GM10266 (cell line): Measurements from ENCODE around the gene SP6.

ENCODE experiments used
- DNase-seq: peaks from one replicate; pipeline ENCODE4 v3.0.0; 2012; ENCODE audit errors: extremely low spot score
- TF ChIP-seq, protein P1 (sequence below): IDR thresholded peaks from 2 replicates; pipeline ENCODE4 v1.5.1; 2012; ENCODE audit warnings: mild to moderate bottlenecking, low read depth; ENCODE audit not compliant: control insufficient read depth, insufficient read depth; ENCODE audit errors: missing control alignments

The SP6 gene

DNA sequence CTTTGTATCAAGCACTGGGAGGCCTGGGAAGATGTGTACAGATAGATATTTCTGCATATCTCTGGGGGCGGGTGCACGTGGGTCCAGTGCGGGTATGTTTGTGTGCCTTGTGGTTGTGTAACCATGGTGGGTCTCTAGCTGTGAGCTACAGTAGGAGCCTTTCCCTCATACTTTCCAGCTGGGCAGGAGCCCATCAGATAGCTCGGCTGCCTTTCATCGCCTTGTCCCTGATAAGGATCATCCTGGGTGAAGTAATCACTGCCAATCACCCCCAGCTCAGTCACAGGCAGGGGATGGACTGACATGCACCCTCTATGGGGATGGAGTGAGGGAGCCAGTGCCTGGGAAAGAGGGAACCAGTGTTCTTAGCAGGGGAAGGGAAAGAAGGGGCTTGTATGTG is 6.7 kb downstream of the SP6 start:
- DNase-seq: no peak
- TF ChIP-seq, protein P1, sequence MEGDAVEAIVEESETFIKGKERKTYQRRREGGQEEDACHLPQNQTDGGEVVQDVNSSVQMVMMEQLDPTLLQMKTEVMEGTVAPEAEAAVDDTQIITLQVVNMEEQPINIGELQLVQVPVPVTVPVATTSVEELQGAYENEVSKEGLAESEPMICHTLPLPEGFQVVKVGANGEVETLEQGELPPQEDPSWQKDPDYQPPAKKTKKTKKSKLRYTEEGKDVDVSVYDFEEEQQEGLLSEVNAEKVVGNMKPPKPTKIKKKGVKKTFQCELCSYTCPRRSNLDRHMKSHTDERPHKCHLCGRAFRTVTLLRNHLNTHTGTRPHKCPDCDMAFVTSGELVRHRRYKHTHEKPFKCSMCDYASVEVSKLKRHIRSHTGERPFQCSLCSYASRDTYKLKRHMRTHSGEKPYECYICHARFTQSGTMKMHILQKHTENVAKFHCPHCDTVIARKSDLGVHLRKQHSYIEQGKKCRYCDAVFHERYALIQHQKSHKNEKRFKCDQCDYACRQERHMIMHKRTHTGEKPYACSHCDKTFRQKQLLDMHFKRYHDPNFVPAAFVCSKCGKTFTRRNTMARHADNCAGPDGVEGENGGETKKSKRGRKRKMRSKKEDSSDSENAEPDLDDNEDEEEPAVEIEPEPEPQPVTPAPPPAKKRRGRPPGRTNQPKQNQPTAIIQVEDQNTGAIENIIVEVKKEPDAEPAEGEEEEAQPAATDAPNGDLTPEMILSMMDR: no peak

DNA sequence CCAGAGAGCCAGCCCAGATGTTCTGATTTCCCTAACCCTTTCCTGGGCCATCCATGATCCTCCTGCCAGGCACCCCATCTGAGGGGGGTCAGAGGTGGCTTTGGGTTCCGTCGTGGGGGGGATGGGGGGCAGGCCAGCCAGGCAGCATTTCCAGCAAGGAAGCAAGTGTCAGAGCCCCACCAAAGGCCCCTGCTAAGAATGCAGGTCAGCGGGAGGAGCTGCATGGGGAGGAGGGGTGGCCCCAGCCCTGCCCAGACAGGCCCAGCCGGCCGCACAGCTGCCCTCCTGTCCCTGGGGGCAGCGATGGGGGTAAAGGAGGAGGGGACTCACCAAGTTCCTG is 7.6 kb downstream of the SP6 start:
- DNase-seq: no peak

DNA sequence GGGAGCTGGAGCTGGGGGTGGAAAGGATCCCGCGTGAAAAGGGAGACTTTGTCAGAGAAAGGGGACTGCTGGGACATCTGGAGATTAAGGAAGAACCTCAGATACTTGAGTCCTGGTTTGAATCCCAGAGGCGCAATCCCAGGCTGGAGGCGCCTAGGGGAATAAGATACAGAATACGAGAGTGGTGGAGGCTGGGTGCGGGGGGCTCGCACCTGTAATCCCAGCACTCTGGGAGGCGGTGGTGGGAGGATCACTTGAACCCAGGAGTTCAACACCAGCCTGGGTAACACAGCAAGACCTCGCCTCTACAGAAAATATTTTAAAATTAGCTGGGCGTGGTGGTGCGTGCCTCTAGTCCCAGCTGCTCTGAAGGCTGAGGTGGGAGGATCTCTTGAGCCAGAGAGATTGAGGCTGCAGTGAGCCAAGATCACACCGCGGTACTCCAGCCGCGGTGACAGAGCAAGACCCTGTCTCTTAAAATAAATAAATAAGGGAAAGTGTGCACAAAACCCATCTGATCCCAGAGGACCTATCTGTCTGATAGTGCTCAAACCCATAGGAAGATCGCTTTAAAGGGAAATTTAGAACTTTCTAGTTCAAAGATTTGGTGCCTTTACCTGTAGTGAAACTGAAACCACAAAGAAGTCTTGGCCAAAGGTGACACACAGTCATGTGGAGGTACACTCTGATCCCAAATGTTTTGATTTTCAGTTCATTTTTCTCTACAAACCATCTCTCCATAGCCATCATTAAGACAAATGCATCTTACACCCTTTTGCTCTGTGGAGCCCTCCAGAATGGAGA is 9.3 kb downstream of the SP6 start:
- TF ChIP-seq, protein P1: no peak
- no peak for DNase-seq

More for the DNA sequence above, 7.6 kb downstream of the SP6 start:
- TF ChIP-seq, protein P1: no peak

- DNase-seq: peak; percentile 91
- TF ChIP-seq, protein P1: peak; percentile 97
These were observed 10.0 kb downstream of the SP6 start, which contains the start of gene SCRN2 for GRCh38 chr17:47840742-47841487. SCRN2 (minus strand) TSS chr17:47841273; CDS start chr17:47840843, 430 bp downstream.

GRCh38 chr17:47840001-47840741 is 10.8 kb downstream of the SP6 start:
- DNase-seq: no peak
- TF ChIP-seq, protein P1: no peak

GRCh38 chr17:47839071-47839470 is 11.9 kb downstream of the SP6 start:
- no peak for DNase-seq
- TF ChIP-seq, protein P1: no peak
